NCI-H2107 (cell line): Measurements from ENCODE around the gene THSD4.

ENCODE experiments used
- DNase-seq: peaks from one replicate; lab custom pipeline; 2025; lab: John Stamatoyannopoulos, UW

Gene THSD4

GRCh38 chr15:71098920-71099319 lies 16.4 kb upstream of the THSD4 start:
- DNase-seq: no peak

DNA sequence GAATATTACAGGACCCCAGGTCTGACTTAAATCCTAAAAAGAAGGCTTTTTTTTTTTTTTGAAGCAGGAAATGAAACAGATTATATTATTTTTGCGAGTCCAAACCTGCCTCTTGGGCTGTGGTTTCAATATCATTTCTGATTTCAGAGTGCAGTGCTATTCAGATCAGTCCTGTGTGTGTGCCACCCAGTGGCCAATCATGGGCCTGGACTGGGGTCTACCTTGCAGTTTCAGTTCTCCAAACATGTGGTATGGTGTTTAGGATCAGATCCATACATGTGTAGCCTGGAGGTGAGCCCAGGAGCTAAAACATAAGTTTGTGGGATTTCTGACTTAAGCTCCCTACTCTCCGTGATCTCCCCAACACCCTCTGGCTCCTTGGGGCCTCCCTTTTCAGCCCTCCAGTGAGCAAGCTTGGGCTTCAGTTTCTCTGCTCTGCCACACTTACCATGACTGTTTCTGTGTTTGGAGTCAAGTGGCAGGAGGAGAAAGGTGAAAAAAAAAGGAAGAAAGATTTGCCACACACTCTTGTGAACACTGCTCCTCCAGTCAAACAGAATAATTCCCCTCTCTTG lies 12.1 kb upstream of the THSD4 start:
- no peak for DNase-seq

DNA sequence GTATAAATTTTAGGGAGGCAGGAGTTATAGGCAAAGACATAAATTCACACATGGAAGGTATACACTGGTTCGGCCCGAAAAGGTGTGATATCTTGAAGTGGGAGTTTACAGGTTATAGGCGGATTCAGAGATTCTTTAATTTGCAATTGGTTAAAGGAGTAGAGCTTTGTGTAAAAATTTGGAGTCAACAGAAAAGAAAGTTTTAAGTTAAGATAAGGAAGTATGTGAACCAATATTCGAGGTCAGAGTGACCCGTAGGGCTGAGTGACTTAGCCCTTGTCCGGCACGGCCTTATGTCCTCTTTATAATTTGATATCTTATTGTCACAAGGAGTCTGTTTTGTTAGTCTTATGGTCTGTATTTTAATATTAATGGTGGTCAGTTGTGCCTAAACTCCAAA lies 10.6 kb upstream of the THSD4 start:
- no peak for DNase-seq

GRCh38 chr15:71105444-71105843 lies 9.8 kb upstream of the THSD4 start:
- DNase-seq: no peak

DNA sequence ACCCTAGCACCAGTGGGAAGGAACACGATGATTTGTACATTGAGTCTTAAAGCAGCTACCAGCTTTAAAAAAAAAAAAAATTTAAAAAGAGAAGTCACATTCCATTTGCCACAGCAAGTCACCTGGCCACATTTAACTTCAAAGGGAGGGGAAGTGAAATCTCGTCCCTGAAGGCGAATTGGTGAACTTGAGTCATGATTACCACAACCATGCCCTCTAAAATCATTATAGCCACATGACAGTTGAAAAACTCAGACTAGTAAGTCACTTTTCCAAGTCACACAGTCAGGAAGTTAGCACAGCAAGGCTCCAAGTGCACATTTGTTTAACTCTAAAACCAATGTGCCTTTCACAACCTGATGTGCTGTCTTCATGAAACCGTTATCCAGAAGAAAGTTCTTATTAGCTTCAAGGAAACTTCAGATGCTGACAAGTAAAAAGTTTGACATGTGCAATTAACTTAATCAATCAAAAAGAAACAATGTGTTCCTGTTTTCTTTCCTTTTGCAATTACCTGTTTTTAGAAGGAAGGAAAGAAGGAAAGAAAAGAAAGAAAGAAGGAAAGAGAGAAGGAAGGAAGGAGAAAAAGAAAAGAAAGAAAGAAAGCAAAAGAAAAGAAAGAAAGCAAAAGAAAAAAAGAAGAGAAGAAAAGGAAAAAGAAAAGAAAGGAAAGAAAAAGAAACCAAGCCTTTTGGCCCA lies 8.3 kb upstream of the THSD4 start:
- no peak for DNase-seq

DNA sequence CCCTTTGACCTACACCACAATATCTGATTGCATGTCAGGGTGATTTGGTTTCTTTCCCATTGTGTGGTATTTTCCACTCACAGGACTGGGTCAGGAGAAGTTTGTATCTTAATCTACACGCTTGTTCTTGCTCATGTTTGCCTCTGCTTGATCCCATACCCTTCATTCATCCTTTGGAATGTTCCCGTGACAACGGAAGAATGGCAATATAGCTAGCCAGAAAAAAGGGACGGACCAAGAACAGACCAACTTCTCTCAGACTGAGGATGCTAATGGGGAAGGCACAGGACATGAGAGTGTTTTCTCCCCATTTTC lies 7.8 kb upstream of the THSD4 start:
- DNase-seq: no peak

GRCh38 chr15:71109130-71109529 lies 6.1 kb upstream of the THSD4 start:
- DNase-seq: no peak

GRCh38 chr15:71109905-71110304 lies 5.4 kb upstream of the THSD4 start:
- DNase-seq: no peak

- DNase-seq: no peak
Measured at GRCh38 chr15:71110405-71111180, 4.7 kb upstream of the THSD4 start.

DNA sequence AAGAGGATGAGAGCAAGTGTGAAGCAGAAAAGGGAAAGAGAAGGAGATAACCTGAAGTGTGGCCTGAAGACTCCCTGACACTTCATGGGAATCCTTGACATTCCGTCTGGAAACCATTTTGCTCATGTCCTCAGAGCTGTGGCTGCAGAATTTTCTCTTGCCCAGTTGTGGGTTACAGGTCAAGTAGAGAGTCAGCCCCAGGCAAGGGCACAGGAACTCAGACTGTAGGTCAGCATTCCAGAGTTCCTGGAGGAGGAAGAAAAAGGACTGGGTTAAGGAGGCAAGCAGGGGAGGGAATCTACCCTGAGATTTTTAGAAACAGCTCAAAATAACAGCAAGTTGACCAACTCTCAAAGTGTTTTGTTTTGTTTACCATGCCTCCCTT lies 4.1 kb upstream of the THSD4 start:
- DNase-seq: no peak

GRCh38 chr15:71111950-71112349 lies 3.3 kb upstream of the THSD4 start:
- DNase-seq: no peak

DNA sequence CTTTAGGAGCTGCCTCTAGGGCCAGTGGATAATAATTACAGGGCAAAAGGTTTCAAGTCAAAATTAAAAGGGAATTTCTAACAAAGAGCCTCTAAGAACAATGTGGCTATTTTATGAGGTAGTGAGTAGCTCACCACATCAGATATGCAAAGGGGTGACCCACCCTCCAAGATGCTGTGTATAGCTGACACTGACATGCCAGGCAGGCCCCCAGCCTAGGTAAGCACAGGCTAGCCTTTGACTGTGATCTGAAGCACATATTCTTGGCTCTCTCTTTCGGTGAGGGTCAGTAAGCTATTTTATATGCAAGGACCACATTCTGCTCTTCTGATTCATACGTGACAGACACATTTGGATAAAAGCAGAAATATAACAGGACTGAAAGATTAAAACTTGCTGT lies 2.8 kb upstream of the THSD4 start:
- no peak for DNase-seq

DNA sequence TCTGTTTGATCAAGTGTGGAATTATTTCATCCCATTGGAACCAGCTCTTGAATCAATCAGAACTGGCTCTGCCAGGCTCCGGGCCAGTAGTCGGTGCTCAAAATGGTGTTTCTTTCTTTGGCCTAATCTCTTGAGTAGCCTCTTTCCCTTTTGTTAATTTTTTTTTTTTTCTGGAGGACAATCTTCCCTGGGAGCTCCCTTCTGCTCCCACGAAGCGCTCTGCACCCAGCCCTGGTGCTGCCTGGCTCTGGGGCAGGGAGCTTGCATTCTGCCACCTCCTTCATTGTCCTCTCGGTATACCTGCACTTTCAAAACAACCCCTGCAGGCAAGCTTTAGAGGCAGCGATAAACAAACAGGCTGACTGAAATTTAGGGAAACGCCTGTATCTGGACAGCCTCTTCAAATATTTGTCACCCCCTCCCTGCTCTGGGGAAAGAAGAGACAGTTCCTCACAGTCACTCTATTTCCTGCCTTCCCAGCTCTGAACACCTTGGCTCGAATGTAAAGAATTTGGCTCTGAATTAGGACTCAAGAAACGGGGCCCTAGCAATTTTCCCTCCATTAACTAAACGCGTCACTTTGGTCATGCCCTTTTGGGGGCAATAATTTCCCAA lies 1.1 kb upstream of the THSD4 start:
- DNase-seq: no peak

- no peak for DNase-seq
Measured at GRCh38 chr15:71115567-71116351, 488 bp downstream of the THSD4 start.

GRCh38 chr15:71116366-71116765 lies 1.1 kb downstream of the THSD4 start:
- DNase-seq: no peak

- DNase-seq: no peak
Measured at GRCh38 chr15:71116942-71117341, 1.7 kb downstream of the THSD4 start.

- DNase-seq: no peak
Measured at GRCh38 chr15:71117714-71118305, 2.5 kb downstream of the THSD4 start.

GRCh38 chr15:71118345-71118744 lies 3.1 kb downstream of the THSD4 start:
- DNase-seq: no peak

DNA sequence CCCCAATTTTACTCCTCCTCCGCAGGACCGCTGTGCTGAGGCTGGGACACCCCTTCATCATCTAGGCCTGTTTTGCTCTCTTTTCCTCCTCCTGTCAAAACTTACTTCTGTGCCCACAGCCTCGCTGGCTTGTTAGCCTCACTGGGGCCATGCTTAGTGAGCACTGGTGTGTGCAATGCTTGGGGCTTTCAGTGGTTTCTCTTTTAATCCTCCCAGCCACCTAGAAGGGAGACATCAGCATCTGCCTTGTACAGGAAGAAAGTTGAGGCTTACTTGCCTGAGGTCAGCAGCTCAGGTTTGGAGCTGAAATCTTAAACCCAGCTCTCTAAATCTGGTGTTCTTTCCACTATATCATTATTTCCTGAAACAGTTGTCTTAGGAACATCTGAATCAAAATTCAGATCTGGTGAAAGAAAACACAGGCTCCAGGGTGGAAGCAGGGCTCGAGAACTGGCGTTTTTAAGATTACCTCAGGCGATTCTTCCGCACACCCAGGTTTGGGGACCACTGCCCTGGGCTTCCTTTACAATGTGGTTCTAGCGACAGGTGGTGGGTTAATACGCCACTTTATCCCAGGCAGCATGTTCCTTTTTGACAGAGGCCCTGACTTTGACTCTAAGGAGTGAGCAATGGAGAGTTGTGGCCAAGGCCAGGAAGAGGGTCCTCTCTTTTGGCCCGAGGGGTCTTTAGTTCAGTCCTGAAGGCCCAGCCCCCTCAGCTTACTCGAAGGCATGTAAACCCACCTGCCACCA lies 3.8 kb downstream of the THSD4 start:
- DNase-seq: no peak

- DNase-seq: no peak
Measured at GRCh38 chr15:71120428-71120944, 5.2 kb downstream of the THSD4 start.

DNA sequence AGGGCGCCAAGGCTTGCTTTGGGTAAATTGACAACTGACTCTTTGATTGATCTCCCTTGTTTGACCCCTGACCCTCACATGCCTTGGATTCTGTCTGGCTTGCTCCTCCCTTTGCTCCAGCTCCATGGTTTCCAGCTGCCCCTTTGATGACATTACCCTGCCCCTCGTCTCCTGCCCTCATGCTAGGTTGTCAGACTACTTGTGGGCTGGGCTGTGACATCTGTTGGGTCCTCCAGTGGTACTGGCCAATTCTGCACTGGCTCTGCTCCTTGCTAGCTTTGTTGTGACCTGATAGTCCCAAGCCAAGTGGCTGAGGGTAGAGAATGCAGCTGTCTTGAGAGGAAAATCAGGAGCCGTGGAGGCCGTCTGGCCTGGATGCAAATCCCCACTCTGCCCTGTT lies 6.2 kb downstream of the THSD4 start:
- no peak for DNase-seq
